KOPT-K1 (cell line): Measurements from ENCODE around the gene ADGRB2.

Source experiments
- H3K27ac ChIP-seq: fragments of 200-600 bp; sonication (generic); 2 replicates; pipeline ENCODE4 v1.5.1; 2016; ENCODE audit warnings: antibody characterized with exemption, mild to moderate bottlenecking, low read depth, low read length; ENCODE audit not compliant: poor library complexity, severe bottlenecking
- H3K36me3 ChIP-seq: fragments of 200-600 bp; sonication (generic); 2 replicates; pipeline ENCODE4 v1.5.1; 2017; ENCODE audit warnings: antibody characterized with exemption, mild to moderate bottlenecking, low read length, moderate library complexity; ENCODE audit not compliant: insufficient read depth
- H3K9me3 ChIP-seq: fragments of 200-600 bp; sonication (generic); 2 replicates; pipeline ENCODE4 v1.5.1; 2017; ENCODE audit warnings: antibody characterized with exemption, low read length, mild to moderate bottlenecking; ENCODE audit not compliant: insufficient read depth, poor library complexity, severe bottlenecking

Gene ADGRB2

DNA sequence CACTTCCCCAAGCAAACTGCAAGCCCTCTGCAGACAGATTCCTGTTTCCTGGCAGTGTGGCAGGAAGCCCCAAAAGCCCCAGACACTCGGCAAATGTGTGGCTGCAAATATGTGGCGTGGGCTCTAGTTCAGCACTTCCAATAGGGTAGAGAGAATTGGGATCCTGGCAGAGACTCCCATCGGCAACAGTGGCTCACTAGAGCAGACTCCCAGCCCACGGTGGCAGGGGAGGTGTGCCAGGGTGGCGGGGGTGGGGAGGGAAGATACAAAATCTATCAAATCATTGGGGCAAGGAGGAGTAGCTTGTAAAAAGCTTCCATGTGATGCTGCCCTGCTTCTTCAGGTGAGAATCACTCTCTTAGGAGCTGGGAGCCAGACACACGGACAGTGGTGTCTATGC is 86.2 kb downstream of the ADGRB2 start:
- Histone ChIP-seq H3K9me3 (no peaks in the 10 kb centered on the region), H3K27ac (no peak overlapping the region), H3K36me3 (no peaks in the 10 kb centered on the region)

DNA sequence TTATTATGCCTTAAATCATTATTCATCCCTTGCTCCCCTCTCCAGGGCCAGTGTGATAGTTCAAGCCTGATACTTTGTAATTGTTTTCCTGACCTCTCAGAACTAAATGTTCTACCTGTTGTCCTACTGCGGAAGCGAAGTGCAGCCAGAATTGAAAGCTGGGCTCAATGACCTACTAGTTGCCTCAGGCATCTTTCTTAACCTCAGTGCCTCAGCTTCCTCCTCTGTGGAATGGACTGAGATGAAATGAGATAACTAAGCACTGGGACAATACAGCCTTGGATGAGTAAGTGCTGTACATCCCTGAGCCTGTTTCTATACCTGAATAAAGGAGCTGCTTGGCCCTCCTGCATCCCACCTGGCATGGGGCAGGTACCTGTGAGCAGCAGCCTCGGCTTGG is 86.7 kb downstream of the ADGRB2 start:
- Histone ChIP-seq H3K9me3 (no peaks in the 10 kb centered on the region), H3K36me3 (no peaks in the 10 kb centered on the region), H3K27ac (no peak overlapping the region)
